EL (cell line): Measurements from ENCODE around the gene NAPSA.
"Not testable (repeated sequence)": the region's sequence is repeated elsewhere in the genome, so short reads cannot be mapped to it uniquely, and the experiment has no call there.

Experiments
- DNase-seq: peaks from one replicate; pipeline ENCODE4 v3.0.0-alpha.2; 2016

The NAPSA gene

DNA sequence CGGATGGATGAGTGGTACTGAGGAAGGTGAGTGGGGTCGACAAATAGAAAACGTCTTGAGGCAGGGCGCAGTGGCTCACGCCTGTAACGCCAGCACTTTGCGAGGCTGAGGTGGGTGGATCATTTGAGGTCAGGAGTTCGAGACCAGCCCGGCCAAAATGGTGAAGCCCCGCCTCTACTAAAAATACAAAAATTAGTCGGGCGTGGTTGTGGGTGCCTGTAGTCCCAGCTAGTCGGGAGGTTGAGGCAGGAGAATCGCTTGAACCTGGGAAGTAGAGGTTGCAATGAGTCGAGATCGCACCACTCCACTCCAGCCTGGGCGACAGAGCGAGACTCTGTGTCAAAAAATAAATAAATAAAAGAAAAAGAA, 35.5 kb downstream of the NAPSA start:
- DNase-seq = not testable (repeated sequence)

DNA sequence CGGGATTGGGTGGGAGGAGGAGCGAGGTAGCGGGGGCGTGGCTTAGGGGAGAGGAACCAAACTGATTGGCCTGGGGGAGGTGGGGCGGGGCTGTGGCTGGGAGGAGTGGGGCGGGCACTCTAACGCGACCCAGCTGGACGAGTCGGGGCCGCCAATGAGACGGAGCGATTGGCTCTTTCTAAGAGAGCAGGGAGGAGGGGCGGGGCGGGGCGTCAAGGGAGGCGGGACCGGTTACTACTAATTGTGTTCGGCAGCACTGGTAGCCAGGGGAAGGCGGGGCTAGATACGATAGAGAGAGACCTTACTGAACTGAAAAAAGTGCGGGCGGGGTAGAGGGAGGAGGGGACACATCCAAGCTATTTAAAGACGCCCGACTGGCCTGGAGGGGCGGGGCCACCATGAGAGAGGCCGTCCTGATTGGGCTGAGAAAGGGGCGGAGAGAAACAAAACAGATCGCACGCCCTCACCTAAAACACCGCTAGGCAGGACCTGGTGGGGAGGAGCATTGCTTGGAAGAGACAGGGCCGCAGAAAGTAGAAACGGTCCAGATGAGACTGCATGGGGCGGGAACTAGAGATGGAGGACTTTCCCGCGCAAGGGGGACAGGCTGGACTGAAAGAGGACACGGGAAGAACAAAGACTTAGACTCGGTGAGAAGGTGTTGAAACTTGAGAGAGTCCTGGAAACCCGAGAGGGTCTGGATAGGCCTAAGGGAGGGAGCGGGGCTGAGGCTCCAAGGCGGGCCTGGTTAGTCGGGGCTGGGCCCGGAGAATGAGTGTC, 36.1 kb downstream of the NAPSA start, which contains the start of gene KCNC3:
TSS of gene KCNC3 (minus strand) at position 232 of the 780 bp plus-strand sequence. CDS start 295 bp downstream, outside the sequence.
- DNase-seq = peak; percentile 47

DNA sequence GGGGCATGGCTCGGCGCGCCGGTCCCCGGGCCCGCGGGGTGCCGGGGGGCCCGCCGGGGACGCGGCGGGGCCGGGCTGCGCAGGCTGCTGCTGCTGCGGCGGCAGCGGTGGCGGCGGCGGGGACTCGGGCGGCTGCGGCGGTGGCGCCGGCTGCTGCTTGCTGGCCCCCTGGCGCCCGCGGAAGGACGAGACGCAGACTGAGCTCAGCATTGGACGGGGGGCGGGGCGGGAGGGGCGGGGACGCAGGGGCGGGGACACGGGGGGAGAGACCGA, 36.6 kb downstream of the NAPSA start:
- no peak for DNase-seq

DNA sequence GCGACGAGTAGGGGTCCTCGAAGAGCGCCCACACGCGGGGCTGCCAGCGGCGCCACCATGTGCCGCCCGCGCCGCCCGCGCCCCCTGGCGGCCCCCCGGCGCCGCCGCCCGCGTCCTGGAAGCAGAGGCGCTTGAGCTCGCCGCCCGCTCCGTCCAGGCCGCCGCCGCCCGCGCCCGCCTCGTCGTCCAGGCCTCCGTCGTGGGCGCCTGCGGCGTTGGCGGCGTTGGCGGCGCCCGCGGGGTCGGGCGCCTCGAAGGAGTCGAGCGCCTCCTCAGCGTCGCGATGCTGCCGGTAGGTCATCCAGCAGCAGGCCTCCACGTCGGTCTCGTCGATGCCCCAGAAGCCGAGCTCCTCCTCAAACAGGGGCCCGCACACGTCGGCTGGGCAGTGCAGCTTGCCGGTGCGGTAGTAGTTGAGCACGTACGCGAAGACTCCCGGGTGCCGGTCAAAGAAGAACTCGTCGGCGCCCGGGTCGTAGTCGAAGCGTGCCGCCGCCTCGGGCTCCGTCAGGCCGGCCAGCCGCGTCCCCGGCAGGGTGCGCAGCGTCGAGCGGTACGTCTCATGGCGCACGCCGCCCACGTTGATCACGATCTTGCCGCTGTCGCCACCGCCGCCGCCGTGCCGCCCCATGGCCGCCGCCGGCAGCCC, 37.1 kb downstream of the NAPSA start:
- DNase-seq = no peak

- no peak for DNase-seq
These were observed 37.8 kb downstream of the NAPSA start for GRCh38 chr19:50327461-50328223.

- no peak for DNase-seq
These were observed 38.4 kb downstream of the NAPSA start for GRCh38 chr19:50327013-50327412.

DNA sequence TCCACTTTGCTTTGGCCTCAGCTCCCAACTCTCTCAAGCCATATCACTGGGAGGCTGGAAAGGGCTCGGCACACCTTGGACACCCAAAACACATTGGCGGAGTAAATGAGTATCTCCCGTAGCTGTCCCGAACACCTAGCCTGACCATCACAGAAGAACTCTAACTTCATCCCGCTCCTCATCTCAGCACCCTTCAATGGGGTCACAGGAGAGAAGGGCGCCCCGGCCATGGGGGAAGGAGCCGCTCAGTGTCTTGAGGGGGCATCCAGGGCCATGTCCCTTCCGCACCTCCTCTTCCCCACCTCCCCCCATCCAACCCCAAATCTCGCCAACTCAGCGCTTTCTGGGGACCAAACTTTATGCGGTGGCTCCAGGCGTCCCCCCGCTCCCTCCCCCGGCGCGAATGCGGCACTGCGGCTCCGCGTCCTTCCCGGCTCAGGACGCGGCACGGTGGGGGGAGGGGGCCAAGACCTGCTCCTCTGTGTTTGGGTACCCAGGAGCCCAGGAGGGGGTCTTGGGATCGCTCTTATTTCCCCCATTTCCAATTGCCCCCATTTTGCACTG, 39.3 kb downstream of the NAPSA start:
- no peak for DNase-seq

DNA sequence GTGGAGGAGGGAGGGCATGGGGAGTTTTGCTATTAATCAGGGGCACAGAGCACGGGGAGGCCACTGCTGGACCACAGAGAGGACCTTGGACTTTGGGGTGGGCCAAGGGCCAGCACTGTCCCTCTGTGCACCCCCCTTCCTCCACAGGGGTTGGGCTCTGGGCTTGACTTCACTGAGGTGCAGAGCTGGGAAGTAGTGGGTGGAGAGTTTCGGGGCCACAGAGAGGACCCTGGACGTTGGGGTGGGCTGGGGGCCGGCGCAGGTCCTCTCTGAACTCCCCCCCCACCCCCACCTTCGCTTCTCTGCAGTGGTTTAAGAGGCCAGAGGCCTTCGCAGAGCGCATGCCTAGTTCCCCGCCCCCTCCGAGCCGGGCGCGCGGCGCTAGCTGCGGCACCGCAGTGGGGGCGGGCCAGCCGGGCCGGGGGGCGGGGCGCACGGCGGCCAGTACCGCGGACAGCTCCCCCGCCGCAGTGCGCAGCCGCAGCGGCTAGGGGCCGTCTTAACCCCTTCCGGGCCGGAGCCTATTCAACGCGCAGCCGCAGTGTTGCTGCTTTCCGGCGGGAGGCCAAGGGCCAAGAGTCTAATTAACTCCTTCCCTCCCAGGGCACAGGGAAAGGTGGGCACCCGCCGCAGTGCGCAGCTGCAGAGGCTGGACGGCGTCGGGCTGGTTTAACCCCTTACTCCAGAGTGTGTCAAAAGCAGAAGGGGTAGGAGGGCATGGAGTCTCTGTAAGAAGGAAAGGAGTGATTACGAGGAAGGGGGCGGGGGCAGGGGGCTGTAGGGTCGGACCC, 39.9 kb downstream of the NAPSA start:
- peak; percentile 42 for DNase-seq

DNA sequence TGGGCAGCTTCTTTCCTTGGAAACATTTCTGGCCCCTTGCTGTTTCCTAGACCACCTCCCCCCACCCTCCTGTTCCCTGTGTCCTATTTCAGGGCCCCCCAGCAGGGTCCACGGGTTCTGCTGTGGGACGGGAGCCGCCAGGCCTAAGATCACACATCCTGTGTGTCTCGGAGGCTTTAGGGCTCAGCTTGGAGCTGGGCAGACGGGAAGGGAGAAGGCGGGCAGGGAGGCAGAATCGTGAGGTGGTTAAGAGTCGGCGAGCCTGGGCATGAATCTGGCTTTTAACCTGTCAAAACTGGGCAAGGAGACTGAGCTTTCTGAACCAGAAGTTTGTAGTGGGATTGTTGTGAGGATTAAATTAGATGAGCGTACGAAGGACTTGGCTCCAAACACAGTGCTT, 41.1 kb downstream of the NAPSA start:
- no peak for DNase-seq

- DNase-seq = no peak
These were observed 41.7 kb downstream of the NAPSA start for GRCh38 chr19:50323782-50324133.

- DNase-seq = no peak
These were observed 42.3 kb downstream of the NAPSA start for GRCh38 chr19:50322931-50323781.

DNA sequence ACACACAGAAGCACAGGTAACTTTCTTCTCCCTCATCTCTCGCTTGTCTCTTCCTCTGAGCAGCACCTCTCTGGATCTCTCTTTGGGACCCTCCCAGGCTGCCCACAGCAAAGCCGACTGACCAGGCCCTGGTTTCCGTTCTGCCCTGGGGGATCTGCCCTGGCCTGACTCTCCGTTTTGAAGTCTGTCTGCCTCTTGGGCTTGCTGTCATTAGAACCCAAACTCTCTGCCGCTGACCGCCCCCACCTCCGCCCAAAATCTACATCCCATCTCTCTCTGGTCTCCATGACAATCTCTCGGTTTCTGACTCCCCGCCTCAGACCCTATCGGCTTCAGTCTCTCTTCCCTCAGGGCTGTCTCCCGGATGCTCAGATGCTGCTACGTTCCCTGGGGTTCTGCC, 43.2 kb downstream of the NAPSA start:
- DNase-seq = no peak

DNA sequence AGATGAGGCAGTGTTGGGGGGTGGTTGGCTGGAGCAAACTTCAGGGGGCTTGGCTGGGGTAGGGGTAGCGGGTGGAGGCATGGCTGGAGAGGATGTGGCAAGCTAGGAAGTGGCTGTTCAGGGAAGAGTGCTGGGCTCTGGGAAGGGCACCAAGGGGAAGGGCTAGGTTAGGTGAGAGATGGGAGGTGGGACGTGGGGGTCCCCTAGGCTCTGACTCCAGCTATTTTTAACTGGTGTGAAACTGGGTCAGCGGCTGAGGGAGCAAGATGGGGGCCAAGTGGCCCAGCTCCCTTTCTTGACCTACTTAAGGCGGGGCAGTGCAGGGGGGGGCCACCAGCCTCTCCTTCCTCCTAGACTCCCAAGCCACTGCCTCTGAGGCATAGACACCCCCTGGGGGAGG, 43.6 kb downstream of the NAPSA start:
- DNase-seq = no peak

DNA sequence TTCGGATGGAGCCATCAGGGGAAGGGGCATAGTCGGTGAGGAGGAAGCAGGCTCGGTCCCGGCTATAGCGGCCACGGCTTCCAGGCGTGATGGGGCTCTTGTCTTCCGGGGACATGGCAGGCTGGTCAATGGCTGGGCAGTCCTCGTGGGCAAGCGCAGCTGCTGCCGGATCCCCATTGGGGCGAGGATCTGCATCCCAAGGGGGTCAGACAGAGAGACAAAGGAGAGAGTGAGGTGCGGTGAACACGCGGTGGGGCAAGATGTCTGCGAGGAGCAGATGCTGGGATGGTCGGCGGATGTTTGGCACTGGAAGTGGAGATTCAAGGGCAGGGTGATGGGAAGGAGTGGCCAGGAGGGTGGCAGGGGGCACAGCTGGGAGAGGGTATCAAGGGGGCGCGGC, 44.8 kb downstream of the NAPSA start:
- no peak for DNase-seq

- no peak for DNase-seq
These were observed 45.4 kb downstream of the NAPSA start for GRCh38 chr19:50320051-50320450.

GRCh38 chr19:50319156-50319555, 46.3 kb downstream of the NAPSA start:
- no peak for DNase-seq

DNA sequence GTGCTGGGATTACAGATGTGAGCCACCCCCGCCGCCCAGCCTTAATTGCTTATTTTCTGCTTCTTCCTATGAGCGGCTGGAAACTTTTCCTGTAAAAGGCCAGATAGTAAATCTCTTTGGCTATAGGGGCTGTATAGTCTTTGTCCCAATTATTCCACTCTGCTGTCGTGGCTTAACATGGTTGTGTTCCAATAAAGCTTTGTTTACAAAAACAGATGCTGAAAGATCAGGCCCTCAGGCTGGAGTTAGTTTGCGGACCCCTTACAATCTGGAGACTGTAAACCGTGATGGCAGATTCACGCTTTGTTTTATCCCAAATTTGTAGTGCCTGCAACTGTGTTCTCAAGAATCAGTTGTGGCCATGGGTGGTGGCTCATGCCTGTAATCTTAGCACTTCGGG, 47.0 kb downstream of the NAPSA start:
- no peak for DNase-seq

- no peak for DNase-seq
These were observed 48.3 kb downstream of the NAPSA start for GRCh38 chr19:50317115-50317514.

- DNase-seq = no peak
These were observed 49.5 kb downstream of the NAPSA start for GRCh38 chr19:50315773-50316448.

GRCh38 chr19:50314724-50315708, 50.4 kb downstream of the NAPSA start:
- no peak for DNase-seq
